Measurements from ENCODE around the gene ADAMTSL4.

Gene ADAMTSL4

GRCh38 chr1:150548632-150549495 lies at the start of gene ADAMTSL4:
TSS of gene ADAMTSL4 (plus strand) at chr1:150549408. CDS start at chr1:150552289, 2,881 bp downstream.
- DNase-seq (ENCODE audit: low spot score): peak; percentile 83

GRCh38 chr1:150505431-150505830 lies 43.8 kb upstream of the ADAMTSL4 start:
- DNase-seq (ENCODE audit: low spot score): no peak

- DNase-seq (ENCODE audit: low spot score): peak; percentile 88
Observed at GRCh38 chr1:150507912-150508864, 41.0 kb upstream of the ADAMTSL4 start, which contains the start of gene ECM1. TSS of gene ECM1 (plus strand) at chr1:150508109. CDS start at chr1:150508210, 101 bp downstream.

- DNase-seq (ENCODE audit: low spot score): no peak
Observed at GRCh38 chr1:150508982-150509381, 40.2 kb upstream of the ADAMTSL4 start.

- no peak for DNase-seq (ENCODE audit: low spot score)
Observed at GRCh38 chr1:150511551-150511950, 37.7 kb upstream of the ADAMTSL4 start.

GRCh38 chr1:150511985-150512660 lies 37.1 kb upstream of the ADAMTSL4 start:
- DNase-seq (ENCODE audit: low spot score): no peak

GRCh38 chr1:150512846-150513245 lies 36.4 kb upstream of the ADAMTSL4 start:
- DNase-seq (ENCODE audit: low spot score): no peak

- no peak for DNase-seq (ENCODE audit: low spot score)
Observed at GRCh38 chr1:150513351-150513791, 35.8 kb upstream of the ADAMTSL4 start.

GRCh38 chr1:150514260-150514659 lies 34.9 kb upstream of the ADAMTSL4 start:
- no peak for DNase-seq (ENCODE audit: low spot score)

GRCh38 chr1:150514913-150515327 lies 34.3 kb upstream of the ADAMTSL4 start:
- no peak for DNase-seq (ENCODE audit: low spot score)

- DNase-seq (ENCODE audit: low spot score): peak; percentile 98
Observed at GRCh38 chr1:150515328-150516049, 33.7 kb upstream of the ADAMTSL4 start, which contains the start of gene FALEC. TSS of gene FALEC (plus strand) at chr1:150515752.

GRCh38 chr1:150516050-150516591 lies 33.1 kb upstream of the ADAMTSL4 start:
- DNase-seq (ENCODE audit: low spot score): no peak

GRCh38 chr1:150516616-150517015 lies 32.6 kb upstream of the ADAMTSL4 start:
- DNase-seq (ENCODE audit: low spot score): no peak

- DNase-seq (ENCODE audit: low spot score): no peak
Observed at GRCh38 chr1:150521196-150521968, 27.8 kb upstream of the ADAMTSL4 start.

GRCh38 chr1:150525348-150525747 lies 23.9 kb upstream of the ADAMTSL4 start:
- no peak for DNase-seq (ENCODE audit: low spot score)

- peak; percentile 56 for DNase-seq (ENCODE audit: low spot score)
Observed at GRCh38 chr1:150528196-150528595, 21.0 kb upstream of the ADAMTSL4 start.

- DNase-seq (ENCODE audit: low spot score): peak; percentile 38
Observed at GRCh38 chr1:150529017-150529416, 20.2 kb upstream of the ADAMTSL4 start.

- no peak for DNase-seq (ENCODE audit: low spot score)
Observed at GRCh38 chr1:150530491-150531159, 18.6 kb upstream of the ADAMTSL4 start.

GRCh38 chr1:150532860-150533259 lies 16.3 kb upstream of the ADAMTSL4 start:
- no peak for DNase-seq (ENCODE audit: low spot score)

Measured in AG08396 (cell line).